ENCODE measurements around the gene ORM1.
"Not testable (repeated sequence)": the region's sequence is repeated elsewhere in the genome, so short reads cannot be mapped to it uniquely, and the experiment has no call there.

The ORM1 gene

GRCh38 chr9:114325684-114326254, 2.9 kb downstream of the ORM1 start:
- DNase-seq: not testable (repeated sequence)

DNA sequence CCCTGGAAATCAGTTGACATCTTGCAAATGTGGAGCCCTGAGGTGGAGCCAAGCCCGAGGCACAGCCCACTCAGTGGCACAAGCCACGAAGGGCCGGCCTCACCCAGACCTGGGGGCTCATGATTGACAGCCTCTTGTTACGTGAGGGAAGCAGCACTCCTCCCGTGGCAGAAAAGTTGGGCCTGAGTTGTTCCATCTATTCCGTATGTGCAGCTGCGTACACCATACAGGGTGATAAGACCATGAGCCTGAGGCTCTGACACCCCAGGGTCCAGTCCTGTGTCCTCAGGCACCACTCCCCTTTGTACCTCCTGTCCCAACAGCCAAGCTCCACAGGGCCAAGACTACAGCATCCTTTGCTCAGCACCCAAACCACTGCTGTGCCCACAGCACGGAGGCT, 4.9 kb downstream of the ORM1 start:
- no peak for DNase-seq

DNA sequence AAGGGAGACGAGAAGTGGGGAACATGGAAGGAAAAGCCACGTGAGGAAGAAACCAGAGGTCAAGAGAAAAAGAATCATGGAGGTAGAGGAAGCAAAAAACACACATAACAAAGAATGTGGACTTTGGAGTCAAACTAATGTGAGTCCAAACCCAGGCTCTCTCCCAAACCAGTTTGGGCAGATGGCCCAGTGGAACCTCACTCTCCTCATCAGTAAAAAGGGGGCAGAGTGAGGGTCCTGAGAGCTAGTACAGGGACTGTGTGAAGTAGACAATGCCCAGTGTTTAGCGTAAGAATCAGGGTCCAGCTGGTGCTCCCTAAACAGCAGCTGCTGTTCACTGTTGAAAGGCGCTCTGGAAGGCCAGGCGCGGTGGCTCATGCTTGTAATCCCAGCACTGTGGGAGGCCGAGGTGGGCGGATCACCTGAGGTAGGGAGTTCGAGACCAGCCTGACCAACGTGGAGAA, 5.5 kb downstream of the ORM1 start:
- DNase-seq: not testable (repeated sequence)

DNA sequence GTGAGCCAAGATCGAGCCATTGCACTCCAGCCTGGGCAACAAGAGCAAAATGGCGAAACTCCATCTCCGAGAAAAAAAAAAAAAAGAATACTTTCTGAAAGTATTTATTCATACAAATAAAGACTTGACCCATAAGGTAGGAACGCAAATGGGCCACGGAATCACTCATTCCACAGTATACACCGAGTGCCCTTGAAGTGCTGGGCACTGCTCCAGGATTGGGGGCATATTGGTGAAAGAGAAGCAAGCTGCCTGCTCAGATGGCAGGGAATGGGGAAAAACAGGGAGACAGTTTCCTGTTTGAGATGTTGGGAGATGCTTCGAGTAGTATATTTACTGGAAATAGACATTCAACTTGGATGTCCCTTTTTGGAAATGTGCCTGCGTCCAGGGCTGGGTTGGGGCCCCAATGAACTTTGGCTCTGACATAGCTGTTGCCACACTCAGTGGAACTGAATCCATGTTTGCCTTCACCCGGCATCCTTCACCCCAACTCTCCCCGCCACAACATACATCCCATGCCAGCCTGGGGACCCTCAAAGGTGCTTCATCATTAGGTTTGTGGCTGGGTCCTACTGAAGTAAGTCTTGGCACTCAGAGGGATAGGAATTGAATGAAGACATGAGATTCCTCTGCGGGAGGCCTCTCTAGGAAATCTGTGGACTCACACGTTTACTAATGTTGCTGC, 6.2 kb downstream of the ORM1 start:
- DNase-seq: not testable (repeated sequence)

DNA sequence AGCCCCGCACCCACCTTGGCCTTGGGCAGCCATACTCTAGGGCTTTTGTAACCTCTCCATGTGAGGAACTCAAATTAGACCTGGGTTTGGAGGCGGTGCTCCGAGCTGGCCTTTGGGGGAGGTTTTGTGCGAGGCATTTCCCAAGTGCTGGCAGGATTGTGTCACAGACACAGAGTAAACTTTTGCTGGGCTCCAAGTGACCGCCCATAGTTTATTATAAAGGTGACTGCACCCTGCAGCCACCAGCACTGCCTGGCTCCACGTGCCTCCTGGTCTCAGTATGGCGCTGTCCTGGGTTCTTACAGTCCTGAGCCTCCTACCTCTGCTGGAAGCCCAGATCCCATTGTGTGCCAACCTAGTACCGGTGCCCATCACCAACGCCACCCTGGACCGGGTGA, 6.7 kb downstream of the ORM1 start, which contains the start of gene ORM2:
ORM2 (plus strand) TSS at position 245 of the 398 bp plus-strand sequence; CDS start at position 281, 36 bp downstream.
- not testable (repeated sequence) for DNase-seq

DNA sequence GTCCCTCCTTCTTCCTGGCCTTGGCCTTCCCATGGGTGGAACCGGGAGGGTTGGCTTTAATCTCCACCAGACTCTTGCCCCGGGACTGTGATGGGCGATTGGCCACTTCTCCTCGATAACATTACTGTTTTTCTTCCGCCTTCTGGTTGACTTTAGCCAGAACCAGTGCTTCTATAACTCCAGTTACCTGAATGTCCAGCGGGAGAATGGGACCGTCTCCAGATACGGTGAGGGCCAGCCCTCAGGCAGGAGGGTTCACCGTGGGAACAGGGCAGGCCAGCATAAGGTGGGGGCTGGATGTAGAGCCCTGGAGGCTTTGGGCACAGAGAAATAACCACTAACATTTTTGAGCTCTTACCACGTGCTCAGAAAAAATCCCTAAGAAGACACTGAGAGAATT, 7.7 kb downstream of the ORM1 start:
- no peak for DNase-seq

- not testable (repeated sequence) for DNase-seq
Measured at GRCh38 chr9:114331229-114332195, 8.6 kb downstream of the ORM1 start.

DNA sequence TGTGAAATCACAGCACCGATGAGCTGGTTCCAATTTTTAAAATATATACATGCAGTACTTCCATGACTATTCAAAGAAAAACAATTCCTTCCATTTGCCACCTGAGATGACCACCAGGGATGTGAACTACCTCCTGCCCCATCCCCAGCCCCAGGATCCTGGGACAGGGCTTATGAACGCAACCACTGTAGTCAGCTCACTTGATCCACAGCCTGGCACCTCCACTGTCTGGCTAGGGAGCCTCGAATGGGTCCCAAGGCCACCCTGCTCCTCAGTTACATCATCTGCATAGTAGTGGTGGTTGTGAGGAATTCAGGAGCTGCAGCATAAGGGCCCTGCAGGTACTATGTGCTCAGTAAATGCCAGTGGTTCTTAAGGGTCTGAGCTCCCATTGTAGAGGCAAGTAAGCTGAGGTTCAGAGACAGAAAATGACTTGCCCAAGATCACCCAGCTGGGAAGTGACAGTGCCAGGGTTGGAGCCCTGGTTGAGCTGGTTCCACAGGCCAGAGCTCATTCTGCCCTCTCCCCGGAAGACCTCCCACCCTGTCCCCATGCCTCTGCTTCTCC, 9.7 kb downstream of the ORM1 start:
- not testable (repeated sequence) for DNase-seq

DNA sequence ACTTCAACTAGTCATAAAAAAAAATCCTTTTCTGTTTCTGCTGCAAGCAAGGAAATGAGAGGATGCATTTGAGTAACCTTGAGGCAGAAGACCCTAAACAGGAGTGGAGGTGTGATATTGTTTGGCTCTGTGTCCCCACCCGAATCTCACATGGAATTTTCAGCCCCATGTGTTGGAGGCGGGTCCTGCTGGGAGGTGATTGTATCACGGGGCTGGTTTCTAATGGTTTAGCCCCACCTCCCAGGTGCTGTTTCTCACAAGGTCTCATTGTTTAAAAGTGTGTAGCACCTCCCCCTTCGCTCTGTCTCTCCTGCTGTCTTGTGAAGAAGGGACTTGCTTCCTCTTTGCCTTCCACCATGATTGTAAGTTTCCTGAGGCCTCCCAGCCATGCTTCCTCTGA, 10.8 kb downstream of the ORM1 start:
- DNase-seq: not testable (repeated sequence)

DNA sequence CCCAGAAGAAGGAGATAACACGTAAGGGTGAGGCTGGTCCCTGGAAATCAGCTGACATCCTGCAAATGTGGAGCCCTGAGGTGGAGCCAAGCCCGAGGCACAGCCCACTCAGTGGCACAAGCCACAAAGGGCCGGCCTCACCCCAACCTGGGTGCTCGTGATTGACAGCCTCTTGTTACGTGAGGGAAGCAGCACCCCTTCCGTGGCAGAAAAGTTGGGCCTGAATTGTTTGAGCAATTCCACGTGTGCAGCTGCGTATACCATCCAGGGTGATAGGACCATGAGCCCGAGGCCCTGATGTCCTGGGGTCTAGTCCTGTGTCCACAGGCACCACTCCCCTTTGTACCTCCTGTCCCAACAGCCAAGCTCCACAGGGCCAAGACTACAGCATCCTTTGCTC, 11.6 kb downstream of the ORM1 start:
- no peak for DNase-seq

DNA sequence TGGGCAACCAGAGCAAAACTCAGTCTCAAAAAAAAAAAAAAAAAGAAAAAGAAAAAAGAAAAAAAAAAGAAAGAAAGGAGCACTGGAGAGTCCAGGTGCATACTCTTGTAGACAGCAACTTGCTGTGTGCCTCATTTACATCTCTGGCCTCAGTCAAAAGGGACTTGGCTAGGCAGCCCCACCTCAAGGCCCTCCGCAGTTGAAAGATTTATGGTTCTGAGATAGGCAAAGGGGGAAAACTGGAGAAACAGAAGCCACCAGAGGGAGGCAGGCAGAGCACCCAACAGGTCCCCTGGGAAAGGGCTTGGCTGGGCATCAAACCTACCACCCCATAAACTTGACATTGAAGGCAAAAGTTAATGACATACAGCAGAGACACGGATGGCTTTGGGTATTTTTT, 12.8 kb downstream of the ORM1 start:
- DNase-seq: no peak

DNA sequence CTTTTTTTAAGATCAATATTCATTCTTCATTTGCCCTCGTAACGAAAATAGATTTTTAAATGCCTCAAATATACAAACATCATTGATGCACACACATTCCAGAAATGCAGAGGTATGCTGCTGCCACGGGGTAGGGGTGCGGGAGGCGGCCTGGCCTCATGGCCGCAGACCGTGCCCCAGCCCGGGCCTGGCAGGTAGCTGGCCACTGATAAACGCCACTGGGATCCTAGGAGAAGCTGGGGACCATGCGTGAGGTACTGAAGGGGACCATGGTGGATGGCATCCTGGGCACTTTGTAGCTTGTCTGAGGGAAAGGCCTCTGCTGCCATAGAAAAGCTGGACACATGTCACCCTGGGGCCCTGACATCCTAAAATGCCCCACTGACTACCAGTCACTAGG, 13.3 kb downstream of the ORM1 start:
- DNase-seq: no peak

DNA sequence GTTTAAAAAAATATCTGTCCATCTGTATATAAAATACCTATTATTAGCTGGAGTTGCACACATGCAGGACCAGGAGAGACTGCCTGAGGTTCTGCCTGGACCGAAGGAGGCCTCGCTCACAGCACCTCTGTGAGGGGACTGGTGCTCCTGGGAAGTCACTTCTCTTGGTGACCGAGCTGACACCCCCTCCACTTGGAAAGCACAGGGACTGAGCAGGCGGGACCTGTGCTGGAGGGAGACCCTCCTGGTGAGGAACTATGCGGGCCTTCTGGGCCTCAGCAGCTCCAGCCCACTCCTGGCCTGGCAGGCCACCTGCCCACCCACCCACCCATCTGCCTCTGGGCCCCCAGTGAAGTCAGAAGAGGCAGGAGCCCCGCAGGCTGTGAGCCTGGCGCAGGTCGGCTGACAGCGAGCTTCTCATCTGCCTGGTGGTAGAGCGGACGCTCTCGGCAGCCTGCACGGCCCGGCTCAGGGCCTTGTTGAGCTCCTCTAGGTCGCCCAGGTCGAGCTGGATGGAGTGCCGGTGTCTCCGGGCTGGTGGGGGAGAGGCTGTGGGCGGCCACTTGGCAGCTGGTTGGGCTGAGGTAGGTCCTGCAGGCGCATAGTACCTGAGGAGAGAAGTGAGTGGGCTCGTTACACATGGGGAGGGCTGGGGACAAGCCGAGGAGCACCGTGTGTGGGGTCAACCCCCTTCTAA, 13.9 kb downstream of the ORM1 start:
- no peak for DNase-seq

DNA sequence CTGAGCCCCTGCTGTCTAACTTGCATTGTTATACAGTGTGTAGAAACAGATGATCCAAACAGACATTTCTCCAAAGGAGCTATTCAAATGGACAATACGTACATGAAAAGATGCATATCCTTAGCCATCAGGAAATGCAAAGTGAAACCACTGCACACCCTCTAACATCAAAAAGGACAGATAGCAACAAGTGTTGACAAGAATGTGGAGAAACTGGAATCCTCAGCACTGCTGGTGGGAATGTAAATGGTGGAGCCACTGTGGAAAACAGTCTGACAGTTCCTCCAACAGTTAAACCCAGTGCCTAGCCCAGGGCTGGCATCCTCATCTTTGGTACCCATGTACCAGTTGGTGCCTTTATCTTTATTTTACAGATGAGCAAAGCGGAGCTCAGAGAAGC, 15.3 kb downstream of the ORM1 start:
- DNase-seq: no peak

GRCh38 chr9:114339130-114339908, 16.4 kb downstream of the ORM1 start:
- DNase-seq: no peak

DNA sequence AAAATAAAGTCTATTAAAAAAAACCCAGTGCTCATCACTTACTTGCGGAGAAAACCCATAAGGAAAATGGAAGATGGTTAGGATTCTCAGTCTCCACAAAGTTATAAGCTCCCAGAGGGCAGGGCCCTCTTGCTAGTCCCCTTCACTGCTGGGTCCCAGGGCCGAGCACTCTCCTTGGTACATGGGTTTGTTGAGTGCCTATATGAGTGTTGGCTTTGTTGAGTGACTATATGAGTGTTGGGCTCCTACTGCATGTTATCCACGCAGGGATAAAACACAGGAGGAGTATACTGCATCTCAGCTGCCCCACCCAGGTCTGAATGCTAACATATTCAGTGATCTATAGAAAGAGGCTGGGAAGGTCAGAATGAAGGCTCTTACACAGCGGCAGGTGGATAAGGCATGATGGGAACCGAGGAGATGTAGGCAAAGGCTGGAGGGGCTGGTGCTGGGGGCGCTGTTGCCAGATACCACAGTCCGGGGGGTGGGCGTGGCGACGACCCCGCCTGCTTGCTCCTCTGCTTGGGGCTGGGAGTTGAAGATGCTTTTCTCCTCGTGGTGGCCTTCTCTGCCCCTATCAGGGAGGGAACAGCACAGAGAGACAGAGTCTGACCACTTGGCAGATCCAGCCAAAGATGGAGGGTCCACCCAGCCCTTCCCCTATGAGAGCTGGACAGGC, 18.4 kb downstream of the ORM1 start:
- DNase-seq: no peak

DNA sequence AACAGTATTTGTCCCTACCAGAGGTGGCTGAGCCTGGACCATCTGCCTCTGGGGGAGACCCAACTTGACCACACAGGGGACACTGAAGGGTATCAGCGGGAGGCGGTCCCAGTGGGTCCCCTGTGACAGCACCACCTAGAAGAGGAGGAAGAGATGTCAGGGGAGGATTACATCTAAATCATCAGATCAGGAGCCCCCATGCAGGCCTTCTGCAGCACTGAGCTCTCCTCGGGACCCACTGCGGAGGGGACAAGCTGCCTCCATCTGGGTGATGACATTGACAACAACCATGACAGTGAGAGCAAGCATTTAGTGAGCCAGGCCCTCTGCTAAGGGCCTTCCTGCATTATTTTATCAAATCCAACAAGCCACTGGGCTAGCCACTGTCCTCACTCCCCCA, 19.1 kb downstream of the ORM1 start:
- DNase-seq: no peak

GRCh38 chr9:114342755-114343440, 20.0 kb downstream of the ORM1 start:
- DNase-seq: no peak

DNA sequence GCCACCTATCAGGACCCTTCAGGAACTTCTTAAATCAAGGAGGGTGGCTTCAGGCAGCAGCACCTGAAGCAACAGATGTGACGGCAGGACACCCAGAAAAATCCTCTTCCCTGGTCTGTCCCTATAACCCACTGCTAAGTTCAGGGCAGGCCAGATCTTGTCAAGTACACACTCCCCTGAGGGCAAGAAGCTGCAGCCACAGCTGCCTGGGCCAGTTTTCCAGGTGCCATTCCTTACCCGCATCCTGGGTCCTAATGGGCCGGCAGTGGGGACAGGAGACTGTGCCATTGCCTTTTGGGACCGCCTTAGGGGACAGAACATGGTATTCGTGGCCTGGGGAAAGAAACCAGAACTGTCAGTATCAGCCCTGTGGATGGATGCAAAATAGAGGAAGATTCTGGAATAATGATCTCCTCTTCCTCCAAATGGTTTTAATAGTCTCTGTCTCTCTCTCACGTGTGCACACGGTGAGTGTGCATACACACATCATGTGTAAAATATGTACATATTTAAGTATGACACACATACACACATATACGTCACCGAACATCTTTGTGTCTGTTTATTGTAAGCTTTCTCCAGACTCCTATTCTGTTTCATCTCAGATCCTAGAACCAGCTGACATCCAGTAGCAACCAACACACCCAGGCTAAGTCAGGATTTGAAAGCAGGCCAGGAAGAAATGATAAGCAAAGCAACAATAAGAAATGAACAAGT, 20.7 kb downstream of the ORM1 start:
- no peak for DNase-seq

GRCh38 chr9:114344188-114344566, 21.3 kb downstream of the ORM1 start:
- DNase-seq: no peak
